ENCODE results near the gene ARHGAP11A. TPM values are rescaled to one million over a fixed set of nuclear protein-coding genes. Genes with fewer than 3 reads are reported as not detected.

ARHGAP11A gene
- total RNA-seq, 1 donor from 2014 or later = 2.2 TPM

DNA sequence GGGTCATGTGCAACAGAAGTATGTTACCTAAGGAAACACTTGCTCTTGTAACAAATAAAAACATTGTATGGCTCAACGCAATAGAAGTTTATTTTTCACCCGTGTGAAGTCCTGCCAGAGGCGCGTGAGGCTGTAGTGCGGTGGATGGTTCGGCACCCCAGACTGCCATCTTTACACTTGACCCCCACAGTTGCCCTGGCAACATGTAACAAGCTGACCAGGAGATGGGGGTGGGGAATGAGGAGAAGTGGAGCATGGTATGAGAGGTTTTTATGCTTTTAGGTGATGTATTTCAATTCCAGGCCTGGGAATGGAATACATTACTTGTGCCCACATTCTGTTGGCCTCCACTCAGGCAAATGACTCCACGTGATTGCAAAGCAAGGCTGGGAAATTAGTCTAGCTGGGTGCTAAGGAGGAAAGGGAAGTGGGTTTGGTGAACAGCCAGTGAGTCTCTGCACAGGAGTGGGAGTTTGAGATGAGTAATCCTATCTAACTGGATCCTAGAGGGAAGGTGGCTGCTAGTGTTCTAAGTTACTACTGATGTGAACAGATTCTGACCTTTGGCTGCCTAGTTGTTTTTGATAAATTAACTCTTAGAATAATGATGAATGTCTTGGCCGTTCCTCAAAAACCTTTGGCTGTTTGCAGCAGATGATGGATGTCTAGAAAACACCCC, 68.7 kb downstream of the ARHGAP11A start:
- peak; percentile 68 for DNase-seq (ENCODE audit: low read depth)

- no peak for DNase-seq (ENCODE audit: low read depth)
Observed at GRCh38 chr15:32685576-32685975, 70.3 kb downstream of the ARHGAP11A start.

- DNase-seq (ENCODE audit: low read depth) = no peak
Observed at GRCh38 chr15:32687556-32687955, 72.3 kb downstream of the ARHGAP11A start.

- peak; percentile 36 for DNase-seq (ENCODE audit: low read depth)
Observed at GRCh38 chr15:32688151-32688639, 72.9 kb downstream of the ARHGAP11A start.

Other genes with a start within 250 kb of the ARHGAP11A start
- not detected in 2 replicates for gene GOLGA8K, start 212.2 kb upstream of the ARHGAP11A start, total RNA-seq
- gene GOLGA8O, start 159.9 kb upstream of the ARHGAP11A start, total RNA-seq = 0.45 and 0.52 TPM in 2 replicates
- 6.2 and 47.5 TPM in 2 replicates for gene GOLGA8N, start 22.0 kb upstream of the ARHGAP11A start, total RNA-seq
- gene SCG5, start 26.2 kb downstream of the ARHGAP11A start, total RNA-seq = 1.3 and 2.3 TPM in 2 replicates
- gene GREM1, start 102.5 kb downstream of the ARHGAP11A start, total RNA-seq = 63.1 and 82.8 TPM in 2 replicates

Measured in myocyte (in vitro differentiated cells).